Mucosa of stomach (tissue), 1 donor: ENCODE data around the gene MIA.

Experiments
- H3K27me3 ChIP-seq: one replicate; pipeline ENCODE4 v1.7.0; 2013; ENCODE audit warnings: mild to moderate bottlenecking, low read length; ENCODE audit not compliant: control insufficient read depth, insufficient read depth
- H3K36me3 ChIP-seq: one replicate; pipeline ENCODE4 v1.7.0; 2013; ENCODE audit warnings: low read length; ENCODE audit not compliant: control insufficient read depth, insufficient read depth
- H3K4me1 ChIP-seq: one replicate; pipeline ENCODE4 v1.7.0; 2013; ENCODE audit warnings: mild to moderate bottlenecking, low read length; ENCODE audit not compliant: control insufficient read depth, insufficient read depth
- H3K4me3 ChIP-seq: one replicate; pipeline ENCODE4 v1.7.0; 2013; ENCODE audit warnings: low read length
- H3K9ac ChIP-seq: one replicate; pipeline ENCODE4 v1.7.0; 2013; ENCODE audit warnings: mild to moderate bottlenecking, low read length, moderate library complexity
- H3K9me3 ChIP-seq: one replicate; pipeline ENCODE4 v1.7.0; 2013; ENCODE audit warnings: mild to moderate bottlenecking, low read length, moderate library complexity; ENCODE audit not compliant: control insufficient read depth
- donor health status: Pancreatic carcinoma.

MIA gene

GRCh38 chr19:40741527-40742390 lies 33.6 kb upstream of the MIA start:
- Histone ChIP-seq H3K9ac (no peak overlapping the region), H3K9me3 (no peaks in the 10 kb centered on the region), H3K4me1 (no peaks in the 10 kb centered on the region), H3K27me3 (no peaks in the 10 kb centered on the region), H3K36me3 (peaks cover 8% of the 10 kb centered on the region), H3K4me3 (no peak overlapping the region)

- no peaks in the 10 kb centered on the region for H3K9me3 ChIP-seq
- peaks cover 2% of the 10 kb centered on the region for H3K36me3 ChIP-seq
- no peaks in the 10 kb centered on the region for H3K4me1 ChIP-seq
- no peak overlapping the region for H3K9ac ChIP-seq
- no peaks in the 10 kb centered on the region for H3K27me3 ChIP-seq
- no peak overlapping the region for H3K4me3 ChIP-seq
Observed at GRCh38 chr19:40742477-40742876, 32.8 kb upstream of the MIA start.

GRCh38 chr19:40742886-40743285 lies 32.4 kb upstream of the MIA start:
- no peak overlapping the region for H3K4me3 ChIP-seq
- no peaks in the 10 kb centered on the region for H3K9me3 ChIP-seq
- no peaks in the 10 kb centered on the region for H3K4me1 ChIP-seq
- no peaks in the 10 kb centered on the region for H3K36me3 ChIP-seq
- H3K27me3 ChIP-seq = no peaks in the 10 kb centered on the region
- H3K9ac ChIP-seq = no peak overlapping the region

- Histone ChIP-seq H3K36me3 (no peaks in the 10 kb centered on the region), H3K9ac (no peak overlapping the region), H3K9me3 (no peaks in the 10 kb centered on the region), H3K4me3 (no peak overlapping the region), H3K4me1 (no peaks in the 10 kb centered on the region), H3K27me3 (no peaks in the 10 kb centered on the region)
Observed at GRCh38 chr19:40743926-40744325, 31.4 kb upstream of the MIA start.

GRCh38 chr19:40744554-40745401 lies 30.5 kb upstream of the MIA start:
- Histone ChIP-seq H3K9me3 (no peaks in the 10 kb centered on the region), H3K36me3 (no peaks in the 10 kb centered on the region), H3K27me3 (no peaks in the 10 kb centered on the region), H3K4me3 (no peak overlapping the region), H3K9ac (no peak overlapping the region), H3K4me1 (peaks cover 7% of the 10 kb centered on the region)

GRCh38 chr19:40745402-40745780 lies 29.9 kb upstream of the MIA start:
- Histone ChIP-seq H3K4me1 (peaks cover 11% of the 10 kb centered on the region), H3K9me3 (no peaks in the 10 kb centered on the region), H3K9ac (no peak overlapping the region), H3K27me3 (no peaks in the 10 kb centered on the region), H3K4me3 (no peak overlapping the region), H3K36me3 (no peaks in the 10 kb centered on the region)

GRCh38 chr19:40747536-40747935 lies 27.8 kb upstream of the MIA start:
- Histone ChIP-seq H3K9ac (no peak overlapping the region), H3K4me3 (no peak overlapping the region), H3K36me3 (no peaks in the 10 kb centered on the region), H3K4me1 (peaks cover 11% of the 10 kb centered on the region), H3K9me3 (no peaks in the 10 kb centered on the region), H3K27me3 (no peaks in the 10 kb centered on the region)

GRCh38 chr19:40750058-40750873 lies 25.1 kb upstream of the MIA start, which contains the start of gene ACTMAP:
ACTMAP (minus strand) TSS chr19:40750477; CDS start chr19:40749803, 674 bp downstream.
- H3K9me3 ChIP-seq = no peaks in the 10 kb centered on the region
- peaks cover 18% of the 10 kb centered on the region for H3K4me1 ChIP-seq
- no peaks in the 10 kb centered on the region for H3K36me3 ChIP-seq
- H3K27me3 ChIP-seq = no peaks in the 10 kb centered on the region
- peak within 1 kb of the TSS; percentile 88 for H3K4me3 ChIP-seq
- peak within 1 kb of the TSS; percentile 85 for H3K9ac ChIP-seq

GRCh38 chr19:40750874-40751537 lies 24.3 kb upstream of the MIA start, which contains the start of gene SNRPA:
SNRPA (plus strand) TSS chr19:40751203; CDS start chr19:40751409, 206 bp downstream.
- Histone ChIP-seq H3K9ac (peak within 1 kb of the TSS; percentile 85), H3K4me3 (peak within 1 kb of the TSS; percentile 88), H3K27me3 (no peaks in the 10 kb centered on the region), H3K36me3 (no peaks in the 10 kb centered on the region), H3K9me3 (no peaks in the 10 kb centered on the region), H3K4me1 (peaks cover 26% of the 10 kb centered on the region)

- Histone ChIP-seq H3K4me1 (peaks cover 27% of the 10 kb centered on the region), H3K36me3 (no peaks in the 10 kb centered on the region), H3K27me3 (no peaks in the 10 kb centered on the region), H3K9me3 (no peaks in the 10 kb centered on the region), H3K9ac (peak overlapping the region; percentile 83), H3K4me3 (peak overlapping the region; percentile 88)
Observed at GRCh38 chr19:40752257-40752781, 23.0 kb upstream of the MIA start.

GRCh38 chr19:40754611-40755247 lies 20.6 kb upstream of the MIA start:
- Histone ChIP-seq H3K27me3 (no peaks in the 10 kb centered on the region), H3K9ac (peak overlapping the region; percentile 22), H3K4me3 (no peak overlapping the region), H3K4me1 (peaks cover 20% of the 10 kb centered on the region), H3K9me3 (no peaks in the 10 kb centered on the region), H3K36me3 (peaks cover 5% of the 10 kb centered on the region)
